Esophagus muscularis mucosa (tissue), 3 donors: ENCODE measurements around the gene VGF.

Experiments used
- POLR2A ChIP-seq: fragments of 450-650 bp; IDR thresholded peaks from one replicate; pipeline ENCODE4 v1.6.1; 2017; ENCODE audit warnings: antibody characterized with exemption, moderate library complexity, mild to moderate bottlenecking, low read depth
- POLR2AphosphoS5 ChIP-seq, 2 donors: sonication (generic); formaldehyde crosslinking; IDR thresholded peaks; one replicate each; pipeline ENCODE4 v1.6.1; 2017; ENCODE audit warnings: antibody characterized with exemption in 2 of 2
- TF ChIP-seq, protein P1 (sequence below), 3 experiments: fragments of 200-600 bp in 2 of 3; fragments of 450-650 bp in 1 of 3; sonication (generic) in 2 of 3; IDR thresholded peaks; one replicate each; pipeline ENCODE4 v1.5.1; 2017 to 2019; ENCODE audit warnings: antibody characterized with exemption in 3 of 3, mild to moderate bottlenecking in 2 of 3, moderate library complexity in 1 of 3

DNA sequence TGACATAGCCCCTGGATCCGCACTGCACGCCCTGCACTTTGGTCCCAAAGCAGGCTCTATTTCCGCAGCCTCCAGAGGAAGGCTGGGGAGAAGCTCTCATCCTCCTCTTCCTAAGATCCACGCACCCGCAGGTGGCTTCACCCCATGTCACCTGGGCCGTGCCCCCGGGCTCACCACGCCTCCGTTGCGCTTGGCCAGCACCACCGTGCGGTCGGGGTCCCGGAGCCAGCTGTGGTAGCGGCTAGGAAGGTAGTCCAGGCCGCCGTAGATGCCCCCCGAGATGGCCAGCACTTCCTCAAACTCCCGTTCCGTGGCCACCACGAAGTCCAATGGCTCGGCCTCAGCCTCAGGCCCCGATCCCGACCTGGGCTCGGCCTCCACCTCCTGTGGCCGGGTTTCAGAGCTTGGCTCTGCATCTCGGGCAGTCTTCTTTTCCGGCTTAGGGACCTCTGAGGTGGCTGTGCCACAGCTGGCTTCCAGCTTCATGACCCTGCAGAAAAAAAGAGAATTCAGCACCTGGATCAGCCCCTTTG is 9.0 kb upstream of the VGF start:
- TF ChIP-seq, protein P1, sequence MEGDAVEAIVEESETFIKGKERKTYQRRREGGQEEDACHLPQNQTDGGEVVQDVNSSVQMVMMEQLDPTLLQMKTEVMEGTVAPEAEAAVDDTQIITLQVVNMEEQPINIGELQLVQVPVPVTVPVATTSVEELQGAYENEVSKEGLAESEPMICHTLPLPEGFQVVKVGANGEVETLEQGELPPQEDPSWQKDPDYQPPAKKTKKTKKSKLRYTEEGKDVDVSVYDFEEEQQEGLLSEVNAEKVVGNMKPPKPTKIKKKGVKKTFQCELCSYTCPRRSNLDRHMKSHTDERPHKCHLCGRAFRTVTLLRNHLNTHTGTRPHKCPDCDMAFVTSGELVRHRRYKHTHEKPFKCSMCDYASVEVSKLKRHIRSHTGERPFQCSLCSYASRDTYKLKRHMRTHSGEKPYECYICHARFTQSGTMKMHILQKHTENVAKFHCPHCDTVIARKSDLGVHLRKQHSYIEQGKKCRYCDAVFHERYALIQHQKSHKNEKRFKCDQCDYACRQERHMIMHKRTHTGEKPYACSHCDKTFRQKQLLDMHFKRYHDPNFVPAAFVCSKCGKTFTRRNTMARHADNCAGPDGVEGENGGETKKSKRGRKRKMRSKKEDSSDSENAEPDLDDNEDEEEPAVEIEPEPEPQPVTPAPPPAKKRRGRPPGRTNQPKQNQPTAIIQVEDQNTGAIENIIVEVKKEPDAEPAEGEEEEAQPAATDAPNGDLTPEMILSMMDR (IDR thresholded peaks at IDR 0.05): no peak
- TF ChIP-seq POLR2A (no peak), POLR2AphosphoS5 (IDR thresholded peaks at IDR 0.05) (no peak)
